ENCODE results near the gene KLF16.
"Not testable (repeated sequence)": the region's sequence is repeated elsewhere in the genome, so short reads cannot be mapped to it uniquely, and the experiment has no call there.

GRCh38 chr19:1878583-1878982 lies 15.2 kb upstream of the KLF16 start:
- not testable (repeated sequence) for TF ChIP-seq REST (IDR thresholded peaks at IDR 0.05; ENCODE audit: unreplicated experiment); EZH2 (IDR thresholded peaks at IDR 0.05; ENCODE audit: low read depth, unreplicated experiment); CTCF (conservative IDR thresholded peaks at IDR 0.05; ENCODE audit: low read depth in 2 of 2); POLR2AphosphoS5 (IDR thresholded peaks at IDR 0.05; ENCODE audit: low read depth); NANOG (IDR thresholded peaks at IDR 0.05; ENCODE audit: borderline replicate concordance); EZH2phosphoT487 (IDR thresholded peaks at IDR 0.05; ENCODE audit: unreplicated experiment); CREB1 (CRISPR knock-in tag; IDR thresholded peaks at IDR 0.05; ENCODE audit: low read depth)

Data from GM23338 (cell line).